Cardiac muscle cell (in vitro differentiated cells and primary cell): ENCODE measurements around the gene ATP13A4. TPM values are rescaled to one million over a fixed set of nuclear protein-coding genes. Genes with fewer than 3 reads are reported as not detected.

Experiments used
- DNase-seq, 2 donors: peaks; one replicate each; pipeline versions ENCODE4 v3.0.0 to v3.0.0-alpha.2; 2010 to 2017; ENCODE audit warnings: low read depth in 1 of 2, low spot score in 1 of 2
- H3K27ac ChIP-seq: fragments of 200-600 bp; sonication (generic); 2 replicates; pipeline ENCODE4 v1.5.1; 2016
- H3K27me3 ChIP-seq: fragments of 200-600 bp; sonication (generic); 2 replicates; pipeline ENCODE4 v1.6.0; 2016; ENCODE audit warnings: control low read depth
- H3K36me3 ChIP-seq: fragments of 200-600 bp; sonication (generic); 2 replicates; pipeline ENCODE4 v1.5.1; 2016; ENCODE audit warnings: control low read depth
- H3K4me1 ChIP-seq: fragments of 200-600 bp; sonication (generic); 2 replicates; pipeline ENCODE4 v1.8.1; 2017; ENCODE audit warnings: low read depth, mild to moderate bottlenecking, mixed run types
- H3K4me3 ChIP-seq: fragments of 200-600 bp; sonication (generic); 2 replicates; pipeline ENCODE4 v1.5.1; 2016; ENCODE audit warnings: mild to moderate bottlenecking
- H3K9me3 ChIP-seq: fragments of 200-600 bp; sonication (generic); 2 replicates; pipeline ENCODE4 v1.5.1; 2017; ENCODE audit warnings: low read depth, mild to moderate bottlenecking, control low read depth
- CTCF ChIP-seq: IDR thresholded peaks from 2 replicates; pipeline ENCODE4 v1.5.1; 2012; ENCODE audit warnings: low read depth, mild to moderate bottlenecking, low read length
- polyA plus RNA-seq: library from polyadenylated mRNA; unstranded; fragments of >200 nt; fragmentation: Nextera tagmentation; extraction: Ambion mirVana; gene quantifications from 2 replicates; pipeline ENCODE4 v1.2.1, GENCODE V29; 2016
- total RNA-seq: library from RNA; depleted of rRNA; stranded (reverse); fragments of >200 nt; gene quantifications from 2 replicates; pipeline ENCODE4 v1.2.3, GENCODE V29; 2016

ATP13A4 gene
- total and polyA plus RNA-seq, 2 experiments from 2014 or later, result 1.0 to 3.0 TPM

- Histone ChIP-seq H3K27me3 (no peaks in the 10 kb centered on the region), H3K36me3 (no peaks in the 10 kb centered on the region), H3K27ac (no peak overlapping the region), H3K9me3 (no peaks in the 10 kb centered on the region), H3K4me1 (no peaks in the 10 kb centered on the region), H3K4me3 (no peak overlapping the region)
- DNase-seq, result no peak
- no peak for TF ChIP-seq CTCF
Measured at GRCh38 chr3:193416629-193417028, 138.1 kb downstream of the ATP13A4 start.

- Histone ChIP-seq H3K9me3 (no peaks in the 10 kb centered on the region), H3K27ac (no peak overlapping the region), H3K4me3 (no peak overlapping the region), H3K27me3 (peaks cover 4% of the 10 kb centered on the region), H3K4me1 (no peaks in the 10 kb centered on the region), H3K36me3 (no peaks in the 10 kb centered on the region)
- no peak for TF ChIP-seq CTCF
- DNase-seq, result no peak
Measured at GRCh38 chr3:193407688-193408087, 147.0 kb downstream of the ATP13A4 start.

GRCh38 chr3:193407112-193407511 lies 147.6 kb downstream of the ATP13A4 start:
- no peak for DNase-seq
- H3K36me3 ChIP-seq, result no peaks in the 10 kb centered on the region
- no peak overlapping the region for H3K27ac ChIP-seq
- no peak for TF ChIP-seq CTCF
- H3K9me3 ChIP-seq, result no peaks in the 10 kb centered on the region
- H3K4me3 ChIP-seq, result no peak overlapping the region
- no peaks in the 10 kb centered on the region for H3K4me1 ChIP-seq
- peaks cover 4% of the 10 kb centered on the region for H3K27me3 ChIP-seq

- peaks cover 24% of the 10 kb centered on the region for H3K27me3 ChIP-seq
- no peaks in the 10 kb centered on the region for H3K9me3 ChIP-seq
- no peaks in the 10 kb centered on the region for H3K36me3 ChIP-seq
- H3K4me3 ChIP-seq, result no peak overlapping the region
- H3K27ac ChIP-seq, result no peak overlapping the region
- H3K4me1 ChIP-seq, result no peaks in the 10 kb centered on the region
- TF ChIP-seq CTCF, result no peak
- DNase-seq, result no peak
Measured at GRCh38 chr3:193403307-193403706, 151.4 kb downstream of the ATP13A4 start.

- H3K27me3 ChIP-seq, result peaks cover 20% of the 10 kb centered on the region
- no peak overlapping the region for H3K4me3 ChIP-seq
- TF ChIP-seq CTCF, result no peak
- no peak overlapping the region for H3K27ac ChIP-seq
- no peaks in the 10 kb centered on the region for H3K4me1 ChIP-seq
- no peaks in the 10 kb centered on the region for H3K9me3 ChIP-seq
- DNase-seq, result no peak
- H3K36me3 ChIP-seq, result no peaks in the 10 kb centered on the region
Measured at GRCh38 chr3:193400304-193400703, 154.4 kb downstream of the ATP13A4 start.
